ENCODE measurements around the gene TEN1. TPM values are rescaled to one million over a fixed set of nuclear protein-coding genes. Genes with fewer than 3 reads are reported as not detected.

Gene TEN1
- total and polyA plus RNA-seq, 2 of the 4 experiments (the other 2 are of a cell fraction): 14.7 to 17.9 TPM

GRCh38 chr17:75959051-75959838, 19.8 kb upstream of the TEN1 start:
- dilution Hi-C loops (cut with HindIII; ENCODE audit: low sequenced_read_pairs, unreplicated experiment) (no loop called here), intact Hi-C loops (cut with micrococcal nuclease) (no loop called here), in situ Hi-C loops (cut with MboI; ENCODE audit: low sequenced_read_pairs) (no loop called here)
- Histone ChIP-seq H3K9ac (ENCODE audit: low read depth, low read length) (no peak overlapping the region), H3K23ac (ENCODE audit: low read depth, low read length) (no peak overlapping the region), H3K4me2 (ENCODE audit: low read depth, low read length) (no peak overlapping the region), H3K4me3 (ENCODE audit: insufficient read depth, low read depth, low read length) (no peak overlapping the region), H2BK120ac (ENCODE audit: low read depth, low read length) (no peak overlapping the region), H2BK15ac (ENCODE audit: low read depth, low read length) (no peak overlapping the region), H3K4ac (ENCODE audit: low read depth, low read length) (no peak overlapping the region), H3K4me1 (ENCODE audit: control insufficient read depth, insufficient read depth, low read length) (0 out of 2 replicates have a peak, but pooled peaks cover 2% of the 10 kb centered on the region), H2AK5ac (ENCODE audit: low read depth, low read length) (no peak overlapping the region), H3K79me1 (ENCODE audit: low read depth in 1 of 2, low read length in 2 of 2) (peaks cover 22 to 44% of the 10 kb centered on the region in 2 experiments), H3K27me3 (ENCODE audit: control insufficient read depth, insufficient read depth, low read length) (no peaks in the 10 kb centered on the region), H3K18ac (ENCODE audit: low read depth, low read length) (no peak overlapping the region), H2BK5ac (ENCODE audit: low read depth, low read length, poor library complexity, severe bottlenecking) (no peak overlapping the region), H4K91ac (ENCODE audit: insufficient read depth, low read depth, low read length) (no peak overlapping the region), H4K8ac (ENCODE audit: low read depth in 2 of 2, low read length in 2 of 2) (no peak overlapping the region), H4K20me1 (ENCODE audit: insufficient read depth, low read length) (peaks cover 4% of the 10 kb centered on the region; the same call in 1 of the 2 replicates), H2BK20ac (ENCODE audit: low read depth, low read length) (no peak overlapping the region), H3K27ac (ENCODE audit: insufficient read depth, low read length) (no peak overlapping the region), H3K36me3 (ENCODE audit: control insufficient read depth, insufficient read depth, low read length) (peaks cover 18% of the 10 kb centered on the region), H3K14ac (replicated peaks; ENCODE audit: low read depth, low read length) (no peak overlapping the region), H2AK9ac (replicated peaks; ENCODE audit: low read depth, low read length, poor library complexity) (no peak overlapping the region), H2AFZ (replicated peaks; ENCODE audit: low read length, poor library complexity) (no peak overlapping the region), H3K9me1 (ENCODE audit: insufficient read depth, low read length) (no peaks in the 10 kb centered on the region; the same call in 1 of the 2 replicates), H3K56ac (ENCODE audit: extremely low read depth, insufficient read depth, low read length) (no peak overlapping the region), H4K5ac (ENCODE audit: low read depth, low read length) (no peak overlapping the region), H3K9me3 (ENCODE audit: control insufficient read depth, insufficient read depth, low read length) (no peaks in the 10 kb centered on the region)
- no TSS peak for BruUV-seq (replicated peaks)
- POLR2A ChIA-PET (ENCODE audit: unreplicated experiment): no interaction called here
- CTCF ChIA-PET: interaction anchor here (0.9 to 1.0 kb wide), 2 partner anchors 13 to 18 kb away, joined by 3 read pairs; partner anchors contain the start of gene FBF1
- DNase-seq: no peak
- ATAC-seq (ENCODE audit: low read depth): no peak
- 14% methylated on average over 2 of the region's 8 CpGs; no CpG with 5 or more reads in 1 of the 2 experiments for WGBS, 2 experiments (ENCODE audit: extremely low coverage in 2 of 2, insufficient read length in 1 of 2)
- TF ChIP-seq FOS (IDR thresholded peaks at IDR 0.05; ENCODE audit: low read depth, low read length) (no peak), CTCF (conservative IDR thresholded peaks at IDR 0.05; ENCODE audit: low read depth, low read length) (no peak), NFE2L2 (IDR thresholded peaks at IDR 0.05; ENCODE audit: low read depth, low read length) (no peak), RCOR1 (IDR thresholded peaks at IDR 0.05; ENCODE audit: insufficient replicate concordance, low read length) (no peak), MAFK (IDR thresholded peaks at IDR 0.05; ENCODE audit: low read depth, low read length) (no peak), CEBPB (IDR thresholded peaks at IDR 0.05; ENCODE audit: low read depth, low read length) (no peak), RFX5 (IDR thresholded peaks at IDR 0.05; ENCODE audit: low read depth, low read length) (no peak), POLR2A (IDR thresholded peaks at IDR 0.05; ENCODE audit: low read depth, low read length) (no peak), ELK1 (IDR thresholded peaks at IDR 0.05; ENCODE audit: borderline replicate concordance, low read depth, low read length) (no peak)
